ENCODE measurements around the gene MYOCOS.

Gene MYOCOS

DNA sequence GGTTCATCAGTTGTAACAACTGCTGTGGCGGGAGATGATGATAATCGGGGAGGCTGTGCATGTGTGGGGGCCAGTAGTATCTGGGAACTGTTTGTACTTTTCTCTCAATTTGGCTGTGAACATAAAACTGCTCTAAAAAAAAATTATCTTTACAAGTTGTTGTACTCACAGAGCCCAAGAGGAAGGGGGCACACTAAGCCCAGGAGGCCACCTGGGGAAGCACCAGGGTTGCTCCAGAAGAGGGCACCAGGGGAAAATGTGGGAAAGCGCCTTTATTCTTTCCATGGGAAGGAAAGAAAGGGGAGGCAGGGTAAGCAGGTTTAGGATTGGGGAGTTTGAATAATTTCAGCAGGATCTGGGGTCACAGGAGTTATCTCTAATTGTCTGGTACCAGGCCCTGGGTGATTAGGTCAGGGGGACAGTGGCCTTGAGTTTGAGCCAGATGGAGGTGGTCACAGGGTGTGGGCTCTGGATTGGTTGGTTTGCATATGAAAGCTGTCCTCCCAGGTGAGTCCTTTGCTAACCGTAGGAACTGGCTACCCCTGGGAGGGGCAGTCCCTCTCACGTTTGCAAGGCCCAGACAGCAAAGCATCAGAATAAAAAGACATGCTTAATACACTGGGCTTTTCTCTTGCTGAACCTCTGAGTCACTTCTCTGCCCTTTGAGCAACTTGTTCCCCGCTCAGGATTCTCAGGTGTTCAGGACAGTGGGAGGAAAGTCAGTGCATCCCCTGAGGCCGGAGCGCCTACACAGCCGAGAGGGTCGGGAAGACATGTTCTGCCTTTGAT, 19.2 kb downstream of the MYOCOS start:
- Histone ChIP-seq H3K4me3 (ENCODE audit: low read depth, low read length) (no peak overlapping the region), H3K27ac (no peak overlapping the region), H3K27me3 (replicated peaks) (no peaks in the 10 kb centered on the region), H3K36me3 (replicated peaks) (no peaks in the 10 kb centered on the region)
- TF ChIP-seq, protein P1, sequence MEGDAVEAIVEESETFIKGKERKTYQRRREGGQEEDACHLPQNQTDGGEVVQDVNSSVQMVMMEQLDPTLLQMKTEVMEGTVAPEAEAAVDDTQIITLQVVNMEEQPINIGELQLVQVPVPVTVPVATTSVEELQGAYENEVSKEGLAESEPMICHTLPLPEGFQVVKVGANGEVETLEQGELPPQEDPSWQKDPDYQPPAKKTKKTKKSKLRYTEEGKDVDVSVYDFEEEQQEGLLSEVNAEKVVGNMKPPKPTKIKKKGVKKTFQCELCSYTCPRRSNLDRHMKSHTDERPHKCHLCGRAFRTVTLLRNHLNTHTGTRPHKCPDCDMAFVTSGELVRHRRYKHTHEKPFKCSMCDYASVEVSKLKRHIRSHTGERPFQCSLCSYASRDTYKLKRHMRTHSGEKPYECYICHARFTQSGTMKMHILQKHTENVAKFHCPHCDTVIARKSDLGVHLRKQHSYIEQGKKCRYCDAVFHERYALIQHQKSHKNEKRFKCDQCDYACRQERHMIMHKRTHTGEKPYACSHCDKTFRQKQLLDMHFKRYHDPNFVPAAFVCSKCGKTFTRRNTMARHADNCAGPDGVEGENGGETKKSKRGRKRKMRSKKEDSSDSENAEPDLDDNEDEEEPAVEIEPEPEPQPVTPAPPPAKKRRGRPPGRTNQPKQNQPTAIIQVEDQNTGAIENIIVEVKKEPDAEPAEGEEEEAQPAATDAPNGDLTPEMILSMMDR (IDR thresholded peaks at IDR 0.05; ENCODE audit: low read depth, low read length, missing control alignments): no peak
- no peak for DNase-seq
- in situ Hi-C loops (cut with HindIII; ENCODE audit: low pct_ligation_motif_present, low sequenced_read_pairs): no loop called here

DNA sequence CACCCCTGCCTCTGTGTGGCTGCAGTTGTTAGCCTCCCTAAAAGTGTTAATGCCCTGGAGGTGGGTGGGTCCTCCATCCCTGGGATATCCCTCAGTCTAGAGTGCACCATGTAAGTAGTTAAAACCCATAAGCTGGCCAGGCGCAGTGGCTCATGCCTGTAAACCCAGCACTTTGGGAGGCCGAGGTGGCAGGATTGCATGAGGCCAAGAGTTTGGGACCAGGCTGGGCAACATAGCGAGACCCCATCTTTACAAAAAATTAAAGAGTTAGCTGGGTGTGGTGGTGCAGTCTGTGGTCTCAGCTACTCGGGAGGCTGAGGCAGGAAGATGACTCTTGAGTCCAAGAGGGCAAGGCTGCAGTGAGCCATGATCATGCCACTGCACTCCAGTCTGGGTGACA, 20.2 kb downstream of the MYOCOS start:
- no peak for DNase-seq
- Histone ChIP-seq H3K27me3 (replicated peaks) (no peaks in the 10 kb centered on the region), H3K27ac (no peak overlapping the region), H3K4me3 (ENCODE audit: low read depth, low read length) (no peak overlapping the region), H3K36me3 (replicated peaks) (no peaks in the 10 kb centered on the region)
- in situ Hi-C loops (cut with HindIII; ENCODE audit: low pct_ligation_motif_present, low sequenced_read_pairs): no loop called here
- TF ChIP-seq, protein P1 (IDR thresholded peaks at IDR 0.05; ENCODE audit: low read depth, low read length, missing control alignments): no peak

DNA sequence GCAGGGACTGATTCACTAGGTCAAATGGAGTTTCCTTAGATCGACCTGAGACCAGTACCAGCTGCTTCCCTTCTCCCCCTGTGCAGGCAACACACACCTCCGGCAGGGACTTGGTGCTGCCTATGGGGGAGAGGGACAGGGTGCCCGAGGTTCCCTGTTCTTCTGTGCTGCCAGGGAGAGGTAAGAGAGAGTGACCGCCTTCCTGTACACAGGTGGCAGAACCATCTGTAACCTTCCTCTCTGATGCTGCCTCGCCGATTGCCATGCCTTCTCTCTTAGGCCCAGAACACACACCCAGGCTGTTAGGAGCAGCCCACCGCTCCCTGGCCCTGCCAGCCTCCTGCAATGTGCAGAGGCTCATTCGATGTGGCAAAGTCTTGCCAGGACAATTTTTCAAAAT, 21.1 kb downstream of the MYOCOS start:
- Histone ChIP-seq H3K27ac (no peak overlapping the region), H3K4me3 (ENCODE audit: low read depth, low read length) (no peak overlapping the region), H3K36me3 (replicated peaks) (no peaks in the 10 kb centered on the region), H3K27me3 (replicated peaks) (no peaks in the 10 kb centered on the region)
- TF ChIP-seq, protein P1 (IDR thresholded peaks at IDR 0.05; ENCODE audit: low read depth, low read length, missing control alignments): no peak
- in situ Hi-C loops (cut with HindIII; ENCODE audit: low pct_ligation_motif_present, low sequenced_read_pairs): no loop called here
- DNase-seq: no peak

DNA sequence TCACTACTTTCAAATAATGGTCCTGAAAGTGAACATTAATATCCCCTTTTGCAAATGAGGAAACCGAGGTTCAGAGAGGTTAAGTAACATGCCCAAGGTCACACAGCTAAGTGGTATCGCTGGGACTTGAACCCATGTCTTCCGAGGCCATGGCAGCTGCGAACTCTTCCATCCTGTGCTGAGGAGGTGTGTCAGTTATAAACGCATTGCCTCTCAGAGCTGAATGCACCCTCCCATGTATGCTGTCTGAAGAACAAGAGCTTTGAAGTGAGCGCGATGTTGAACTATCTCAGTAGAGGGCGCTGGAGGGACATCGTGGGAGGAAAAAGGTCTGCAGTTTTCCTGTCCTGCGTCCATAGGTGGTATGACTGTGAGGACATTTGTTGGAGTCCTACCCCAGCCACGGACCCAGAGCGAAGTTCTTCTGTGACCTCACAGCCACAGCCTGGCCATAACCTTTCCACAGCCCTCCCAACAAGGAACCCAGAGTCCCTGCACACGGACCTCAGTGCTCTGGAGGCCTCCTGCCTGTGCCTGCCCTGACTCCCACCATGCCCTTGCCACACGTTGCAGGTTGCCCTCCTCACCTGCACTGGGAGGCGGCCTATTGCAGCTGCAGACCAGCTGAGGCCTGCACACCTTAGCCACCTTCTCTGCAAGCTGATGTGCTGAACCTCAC, 22.9 kb downstream of the MYOCOS start:
- Histone ChIP-seq H3K4me3 (ENCODE audit: low read depth, low read length) (no peak overlapping the region), H3K27ac (no peak overlapping the region), H3K36me3 (replicated peaks) (no peaks in the 10 kb centered on the region), H3K27me3 (replicated peaks) (no peaks in the 10 kb centered on the region)
- TF ChIP-seq, protein P1 (IDR thresholded peaks at IDR 0.05; ENCODE audit: low read depth, low read length, missing control alignments): peak; percentile 94
- in situ Hi-C loops (cut with HindIII; ENCODE audit: low pct_ligation_motif_present, low sequenced_read_pairs): no loop called here
- DNase-seq: peak; percentile 81

DNA sequence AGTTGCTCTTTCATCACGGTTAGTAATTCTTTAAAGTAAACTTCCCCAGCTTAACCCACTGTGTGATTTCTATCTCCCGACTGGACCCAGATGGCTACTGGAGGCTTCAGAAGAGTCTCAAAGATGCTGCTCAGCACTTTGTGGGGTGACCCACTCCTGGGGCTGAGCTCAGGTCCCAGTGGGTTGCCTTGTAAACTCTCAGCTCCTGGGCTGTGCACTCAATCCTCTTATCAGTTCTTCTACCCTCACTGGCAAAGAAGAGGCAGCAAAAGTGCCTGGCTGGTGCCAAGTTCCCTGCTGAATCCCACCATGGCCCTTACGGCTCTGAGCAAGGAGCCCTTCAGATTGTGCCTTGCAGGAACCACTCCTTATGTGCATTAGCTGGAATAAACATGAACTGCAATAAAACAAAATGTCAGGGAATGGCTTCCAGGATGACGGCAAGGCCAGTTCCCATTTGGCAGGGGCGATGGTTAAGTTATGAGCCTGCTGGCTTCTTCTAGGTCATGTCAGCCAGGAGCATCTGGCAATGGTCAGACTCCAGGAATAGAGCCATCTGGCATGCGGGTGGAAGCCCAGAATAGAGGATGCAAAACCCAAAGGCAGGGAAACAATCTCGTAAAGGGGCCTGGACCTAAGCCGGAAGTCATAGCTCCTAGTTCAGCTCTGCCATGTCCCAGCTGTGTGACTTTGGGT, 23.7 kb downstream of the MYOCOS start:
- Histone ChIP-seq H3K27ac (no peak overlapping the region), H3K27me3 (replicated peaks) (no peaks in the 10 kb centered on the region), H3K36me3 (replicated peaks) (no peaks in the 10 kb centered on the region), H3K4me3 (ENCODE audit: low read depth, low read length) (no peak overlapping the region)
- no peak for DNase-seq
- TF ChIP-seq, protein P1 (IDR thresholded peaks at IDR 0.05; ENCODE audit: low read depth, low read length, missing control alignments): no peak
- in situ Hi-C loops (cut with HindIII; ENCODE audit: low pct_ligation_motif_present, low sequenced_read_pairs): no loop called here

All from brain microvascular endothelial cell (primary cell).